RWPE1 (cell line): ENCODE data around the gene PITPNM2.

ENCODE experiments used
- CTCF ChIA-PET: fragments of 350-600 bp; sonication (Branson Sonifier 250); formaldehyde crosslinking; extraction: SDS; loops from one replicate; lab custom pipeline; 2021; lab: Yijun Ruan, JAX
- POLR2A ChIA-PET: fragments of 400-600 bp; formaldehyde crosslinking; extraction: SDS; loops from one replicate; lab custom pipeline; 2020; ENCODE audit warnings: antibody characterized with exemption; ENCODE audit not compliant: low non-redundant PET; lab: Yijun Ruan, JAX
- DNase-seq: peaks from one replicate; pipeline ENCODE4 v3.0.0; 2012; ENCODE audit warnings: low spot score
- H3K27ac ChIP-seq: fragments of 450-650 bp; 2 replicates; pipeline ENCODE4 v1.5.1; 2017
- TF ChIP-seq, protein P1 (sequence below): fragments of 450-650 bp; conservative IDR thresholded peaks from 2 replicates; pipeline ENCODE4 v1.5.1; 2017; ENCODE audit warnings: low read depth, mild to moderate bottlenecking

PITPNM2 gene

DNA sequence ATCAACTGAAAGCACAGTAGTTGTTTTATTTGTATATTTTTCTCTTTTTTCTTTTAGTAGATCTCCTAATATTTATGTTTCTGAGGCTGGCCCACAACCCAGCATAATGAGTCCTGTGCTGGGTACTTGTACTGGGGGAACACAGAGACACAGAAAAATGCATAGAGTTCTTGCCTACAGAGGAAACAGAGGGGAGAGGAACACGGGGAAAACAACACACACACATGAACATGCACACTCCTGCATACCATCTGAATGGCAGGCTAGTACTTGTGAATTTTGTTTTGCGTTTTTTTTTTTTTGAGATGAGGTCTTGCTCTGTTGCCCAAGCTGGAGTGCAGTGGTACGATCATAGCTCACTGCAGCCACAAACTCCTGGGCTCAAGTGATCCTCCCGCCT, 21.3 kb downstream of the PITPNM2 start:
- ChIA-PET CTCF (interaction anchor here (0.6 kb wide), 1 partner anchor 386 kb away, joined by 4 read pairs; no protein-coding TSS in a partner anchor), POLR2A (no interaction called here)
- H3K27ac ChIP-seq: peak overlapping the region; percentile 66; the same call in 1 of the 2 replicates
- no peak for DNase-seq
- TF ChIP-seq, protein P1, sequence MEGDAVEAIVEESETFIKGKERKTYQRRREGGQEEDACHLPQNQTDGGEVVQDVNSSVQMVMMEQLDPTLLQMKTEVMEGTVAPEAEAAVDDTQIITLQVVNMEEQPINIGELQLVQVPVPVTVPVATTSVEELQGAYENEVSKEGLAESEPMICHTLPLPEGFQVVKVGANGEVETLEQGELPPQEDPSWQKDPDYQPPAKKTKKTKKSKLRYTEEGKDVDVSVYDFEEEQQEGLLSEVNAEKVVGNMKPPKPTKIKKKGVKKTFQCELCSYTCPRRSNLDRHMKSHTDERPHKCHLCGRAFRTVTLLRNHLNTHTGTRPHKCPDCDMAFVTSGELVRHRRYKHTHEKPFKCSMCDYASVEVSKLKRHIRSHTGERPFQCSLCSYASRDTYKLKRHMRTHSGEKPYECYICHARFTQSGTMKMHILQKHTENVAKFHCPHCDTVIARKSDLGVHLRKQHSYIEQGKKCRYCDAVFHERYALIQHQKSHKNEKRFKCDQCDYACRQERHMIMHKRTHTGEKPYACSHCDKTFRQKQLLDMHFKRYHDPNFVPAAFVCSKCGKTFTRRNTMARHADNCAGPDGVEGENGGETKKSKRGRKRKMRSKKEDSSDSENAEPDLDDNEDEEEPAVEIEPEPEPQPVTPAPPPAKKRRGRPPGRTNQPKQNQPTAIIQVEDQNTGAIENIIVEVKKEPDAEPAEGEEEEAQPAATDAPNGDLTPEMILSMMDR: no peak

DNA sequence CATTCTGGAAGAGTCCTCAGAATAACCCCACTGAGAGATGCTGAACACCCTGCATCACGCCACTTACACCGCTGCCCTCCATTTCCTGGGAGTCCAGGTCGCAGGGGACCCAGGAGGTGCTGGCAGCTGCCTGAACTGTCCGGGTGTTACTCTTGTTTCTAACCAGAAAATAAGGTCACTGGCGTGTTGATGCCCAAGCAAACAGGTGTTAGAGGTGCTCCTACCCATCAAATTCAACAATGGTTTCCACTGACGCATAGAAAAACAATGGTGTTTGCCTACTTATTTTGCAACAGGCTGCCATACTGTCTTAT, 23.8 kb downstream of the PITPNM2 start:
- peak overlapping the region; percentile 71 for H3K27ac ChIP-seq
- ChIA-PET POLR2A (no interaction called here), CTCF (no interaction called here)
- TF ChIP-seq, protein P1: no peak
- DNase-seq: no peak

DNA sequence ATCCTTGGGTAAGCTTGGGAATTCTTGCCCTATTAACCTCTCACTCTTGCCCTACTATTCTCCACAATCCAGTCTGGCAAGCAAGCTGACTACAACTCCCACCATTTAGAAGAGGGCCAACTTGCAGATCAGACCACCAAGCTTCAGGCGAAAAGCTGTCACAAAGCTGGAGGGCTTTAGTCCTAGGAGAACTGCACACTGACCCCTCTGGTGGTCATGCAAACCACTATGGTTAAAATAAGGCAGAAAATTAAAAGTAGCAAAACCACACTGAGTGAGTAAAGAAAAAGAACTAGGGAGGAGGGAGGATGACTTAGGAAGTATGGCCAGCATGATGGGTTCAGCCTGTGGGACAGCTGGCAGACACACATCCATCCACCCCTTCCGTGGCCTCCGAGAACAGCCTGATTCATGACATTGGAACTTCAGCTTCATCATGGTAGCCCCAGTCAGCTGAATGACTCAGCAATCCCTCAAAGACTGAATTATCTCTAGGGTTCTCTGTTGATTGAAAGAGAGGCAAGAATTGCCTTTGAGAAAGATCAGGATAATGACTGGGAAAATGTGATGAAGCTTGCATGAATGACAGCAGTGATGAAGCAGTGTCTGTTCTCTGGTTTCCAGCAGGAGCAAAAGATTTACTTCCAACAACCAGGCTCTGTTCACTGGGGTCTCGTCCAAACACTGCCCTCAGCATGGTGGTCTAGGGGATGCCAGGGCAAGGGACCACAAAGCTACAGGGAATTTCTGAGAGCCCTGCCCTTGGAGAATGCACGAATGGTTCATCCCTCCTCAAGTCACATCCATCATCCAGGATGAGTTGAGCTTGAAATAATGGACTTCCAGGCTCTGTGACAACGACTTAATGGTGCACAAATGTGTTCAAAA, 24.4 kb downstream of the PITPNM2 start:
- TF ChIP-seq, protein P1: no peak
- ChIA-PET POLR2A (no interaction called here), CTCF (interaction anchor here (0.5 to 0.7 kb wide), 2 partner anchors 51 to 105 kb away, joined by 4 read pairs; no protein-coding TSS in a partner anchor)
- peak overlapping the region; percentile 71 for H3K27ac ChIP-seq
- peak; percentile 92 for DNase-seq

DNA sequence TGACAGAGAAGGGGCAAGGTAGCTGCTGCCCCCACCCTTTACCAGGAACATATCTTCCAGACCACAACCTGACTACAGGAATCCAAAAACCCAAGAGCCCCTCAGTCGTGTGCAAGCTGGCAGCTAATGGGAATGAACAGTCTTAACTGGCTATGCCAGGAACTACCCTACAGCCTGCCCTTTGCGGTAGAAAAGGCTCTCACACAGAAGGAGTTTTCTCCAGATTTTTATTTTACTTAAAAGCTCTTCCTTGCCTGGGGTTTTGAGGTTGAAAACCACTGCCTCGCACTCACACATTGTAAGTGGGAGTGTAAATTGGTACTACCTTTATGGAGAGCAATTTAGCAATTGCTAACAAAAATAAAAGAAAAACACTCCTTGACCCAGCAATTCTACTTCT, 28.3 kb downstream of the PITPNM2 start:
- no peak overlapping the region for H3K27ac ChIP-seq
- TF ChIP-seq, protein P1: no peak
- no peak for DNase-seq
- CTCF ChIA-PET: interaction anchor here (0.7 kb wide), 1 partner anchor 30 kb away, joined by 3 read pairs; no protein-coding TSS in a partner anchor
- POLR2A ChIA-PET: interaction anchor here (0.5 kb wide), 2 partner anchors 59 to 287 kb away, joined by 3 to 4 read pairs; no protein-coding TSS in a partner anchor

DNA sequence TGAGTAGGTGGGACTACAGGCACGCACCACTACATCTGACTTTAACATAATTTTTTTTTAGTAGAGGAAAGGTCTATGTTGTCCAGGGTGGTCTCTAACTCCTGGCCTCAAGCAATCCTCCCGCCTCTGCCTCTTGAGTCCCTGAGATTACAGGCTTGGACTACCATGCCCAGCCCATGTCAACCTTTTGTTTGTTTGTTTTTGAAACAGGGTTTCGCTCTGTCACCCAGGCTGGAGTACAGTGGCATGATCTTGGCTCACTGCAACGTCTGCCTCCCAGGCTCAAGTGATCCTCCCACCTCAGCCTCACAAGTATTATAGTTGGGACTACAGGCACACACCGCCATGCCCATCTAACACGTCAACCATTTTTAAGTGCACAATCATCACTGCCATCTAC, 29.2 kb downstream of the PITPNM2 start:
- ChIA-PET POLR2A (no interaction called here), CTCF (no interaction called here)
- TF ChIP-seq, protein P1: no peak
- no peak for DNase-seq
- H3K27ac ChIP-seq: no peak overlapping the region

DNA sequence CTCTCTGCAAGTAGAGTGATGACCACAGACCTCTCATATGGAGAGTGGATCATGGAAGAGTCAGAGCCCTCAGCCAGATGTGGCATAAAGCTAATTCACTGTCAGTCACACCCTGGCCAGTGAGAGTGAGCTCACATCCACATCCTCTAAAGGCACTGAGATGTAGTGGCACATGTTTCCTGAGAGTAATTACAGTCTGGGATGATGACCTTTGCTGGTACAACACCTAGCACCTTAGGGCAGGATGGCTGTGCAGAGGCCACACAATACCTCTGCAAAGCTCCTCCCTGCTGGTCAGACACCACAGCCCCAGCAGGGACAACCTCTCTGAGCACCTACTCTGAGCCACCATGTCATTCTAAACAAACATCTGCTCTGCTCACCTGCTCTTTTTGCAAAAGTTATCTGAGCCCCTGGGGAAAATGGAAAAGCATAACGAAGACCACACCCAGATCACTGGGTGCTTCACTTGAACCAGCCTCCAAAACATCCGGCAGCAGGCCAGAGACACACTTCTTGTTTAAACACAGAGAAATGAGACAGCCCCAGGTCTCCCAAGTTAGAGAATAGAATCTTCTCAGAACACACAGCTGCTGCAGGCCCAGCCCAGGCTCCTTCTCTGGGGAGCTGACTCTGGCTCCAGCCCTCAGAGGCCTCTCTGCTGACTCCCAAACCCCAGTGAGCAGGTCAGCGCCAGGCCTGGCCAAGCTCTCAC, 30.3 kb downstream of the PITPNM2 start:
- no peak for DNase-seq
- ChIA-PET CTCF (no interaction called here), POLR2A (no interaction called here)
- TF ChIP-seq, protein P1: no peak
- 0 out of 2 replicates have a peak overlapping the region, but pooled peaks have one; percentile 14 for H3K27ac ChIP-seq
